ENCODE results near the gene TMEM44. TPM values are rescaled to one million over a fixed set of nuclear protein-coding genes. Genes with fewer than 3 reads are reported as not detected.
"Not testable (repeated sequence)": the region's sequence is repeated elsewhere in the genome, so short reads cannot be mapped to it uniquely, and the experiment has no call there.

Gene TMEM44
- total and polyA plus RNA-seq, 10 donors = 5.5 to 30.3 (median 22.1) TPM

- Histone ChIP-seq H3K27ac (no peak overlapping the region), H3K4me3 (no peak overlapping the region), H3K9me3 (peaks cover 0 to under 1% (median 0%) of the 10 kb centered on the region in 8 donors), H3K36me3 (no peaks in the 10 kb centered on the region), H3K27me3 (replicated peaks in 1 of 7) (no peaks in the 10 kb centered on the region), H3K4me1 (peaks cover 0 to 15% (median 3%) of the 10 kb centered on the region in 6 donors)
- intact Hi-C loops (cut with DNase I; ENCODE audit: low total_unique reads) = no loop called here
- no peak for DNase-seq
- 91 to 96% (median 94%) methylated on average over 8 of the region's 8 CpGs for WGBS, 5 donors
- TF ChIP-seq POLR2A (IDR thresholded peaks at IDR 0.05) = no peak
- no peak for TF ChIP-seq POLR2AphosphoS5 (IDR thresholded peaks at IDR 0.05)
- no peak for TF ChIP-seq CTCF (IDR thresholded peaks at IDR 0.05 in 8 of 11, conservative IDR thresholded peaks at IDR 0.05 in 3 of 11)
Observed at GRCh38 chr3:194552327-194552949, 80.8 kb downstream of the TMEM44 start.

- DNase-seq = no peak
- WGBS, 5 donors = 93 to 97% (median 94%) methylated on average over 9 of the region's 9 CpGs
- H3K27me3 ChIP-seq (replicated peaks in 1 of 7) = no peaks in the 10 kb centered on the region
- no peak for TF ChIP-seq POLR2AphosphoS5 (IDR thresholded peaks at IDR 0.05)
- no peak overlapping the region for H3K4me3 ChIP-seq
- H3K9me3 ChIP-seq = peaks cover 0 to 13% (median 0%) of the 10 kb centered on the region in 8 donors
- intact Hi-C loops (cut with DNase I; ENCODE audit: low total_unique reads) = no loop called here
- H3K27ac ChIP-seq = no peak overlapping the region
- H3K36me3 ChIP-seq = no peaks in the 10 kb centered on the region
- no peaks in the 10 kb centered on the region for H3K4me1 ChIP-seq
Observed at GRCh38 chr3:194549853-194550252, 83.4 kb downstream of the TMEM44 start.

GRCh38 chr3:194548346-194549321 lies 84.6 kb downstream of the TMEM44 start:
- no peak for DNase-seq
- Histone ChIP-seq H3K9me3 (peaks cover 0 to 13% (median 0%) of the 10 kb centered on the region in 8 donors), H3K4me1 (no peaks in the 10 kb centered on the region), H3K4me3 (no peak overlapping the region), H3K27ac (no peak overlapping the region), H3K27me3 (replicated peaks in 1 of 7) (no peaks in the 10 kb centered on the region), H3K36me3 (no peaks in the 10 kb centered on the region)
- TF ChIP-seq POLR2A (IDR thresholded peaks at IDR 0.05) (no peak), POLR2AphosphoS5 (IDR thresholded peaks at IDR 0.05) (no peak), CTCF (IDR thresholded peaks at IDR 0.05 in 8 of 11, conservative IDR thresholded peaks at IDR 0.05 in 3 of 11) (no peak)
- intact Hi-C loops (cut with DNase I; ENCODE audit: low total_unique reads) = no loop called here
- WGBS, 5 donors = 76 to 87% (median 82%) methylated on average over 16 of the region's 16 CpGs

- no peaks in the 10 kb centered on the region for H3K4me1 ChIP-seq
- peaks cover 0 to 13% (median 0%) of the 10 kb centered on the region in 8 donors for H3K9me3 ChIP-seq
- no peak for DNase-seq
- no peaks in the 10 kb centered on the region for H3K36me3 ChIP-seq
- no peaks in the 10 kb centered on the region for H3K27me3 ChIP-seq (replicated peaks in 1 of 7)
- no peak for TF ChIP-seq CTCF (IDR thresholded peaks at IDR 0.05 in 8 of 11, conservative IDR thresholded peaks at IDR 0.05 in 3 of 11)
- no peak for TF ChIP-seq POLR2A (IDR thresholded peaks at IDR 0.05)
- TF ChIP-seq POLR2AphosphoS5 (IDR thresholded peaks at IDR 0.05) = no peak
- intact Hi-C loops (cut with DNase I; ENCODE audit: low total_unique reads) = no loop called here
- no peak overlapping the region for H3K27ac ChIP-seq
- 62 to 79% (median 65%) methylated on average over 3 of the region's 3 CpGs for WGBS, 5 donors
- no peak overlapping the region for H3K4me3 ChIP-seq
Observed at GRCh38 chr3:194547042-194547441, 86.2 kb downstream of the TMEM44 start.

- peaks cover 0 to 12% (median 2%) of the 10 kb centered on the region in 6 donors for H3K4me1 ChIP-seq
- DNase-seq; intact Hi-C loops (cut with DNase I; ENCODE audit: low total_unique reads); H3K4me3 ChIP-seq; H3K36me3 ChIP-seq; H3K27me3 ChIP-seq (replicated peaks in 1 of 7); H3K27ac ChIP-seq: not testable (repeated sequence)
- H3K9me3 ChIP-seq = peaks cover 0 to 13% (median 0%) of the 10 kb centered on the region in 8 donors
- 92 to 97% (median 94%) methylated on average over 7 of the region's 7 CpGs for WGBS, 5 donors
Observed at GRCh38 chr3:194545538-194545937, 87.7 kb downstream of the TMEM44 start.
